ENCODE results near the gene KAT2B. TPM values are rescaled to one million over a fixed set of nuclear protein-coding genes. Genes with fewer than 3 reads are reported as not detected.

The KAT2B gene
- polyA plus RNA-seq, 1 experiment, result 5.5 TPM

- TF ChIP-seq, protein P1, sequence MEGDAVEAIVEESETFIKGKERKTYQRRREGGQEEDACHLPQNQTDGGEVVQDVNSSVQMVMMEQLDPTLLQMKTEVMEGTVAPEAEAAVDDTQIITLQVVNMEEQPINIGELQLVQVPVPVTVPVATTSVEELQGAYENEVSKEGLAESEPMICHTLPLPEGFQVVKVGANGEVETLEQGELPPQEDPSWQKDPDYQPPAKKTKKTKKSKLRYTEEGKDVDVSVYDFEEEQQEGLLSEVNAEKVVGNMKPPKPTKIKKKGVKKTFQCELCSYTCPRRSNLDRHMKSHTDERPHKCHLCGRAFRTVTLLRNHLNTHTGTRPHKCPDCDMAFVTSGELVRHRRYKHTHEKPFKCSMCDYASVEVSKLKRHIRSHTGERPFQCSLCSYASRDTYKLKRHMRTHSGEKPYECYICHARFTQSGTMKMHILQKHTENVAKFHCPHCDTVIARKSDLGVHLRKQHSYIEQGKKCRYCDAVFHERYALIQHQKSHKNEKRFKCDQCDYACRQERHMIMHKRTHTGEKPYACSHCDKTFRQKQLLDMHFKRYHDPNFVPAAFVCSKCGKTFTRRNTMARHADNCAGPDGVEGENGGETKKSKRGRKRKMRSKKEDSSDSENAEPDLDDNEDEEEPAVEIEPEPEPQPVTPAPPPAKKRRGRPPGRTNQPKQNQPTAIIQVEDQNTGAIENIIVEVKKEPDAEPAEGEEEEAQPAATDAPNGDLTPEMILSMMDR (IDR thresholded peaks at IDR 0.05; ENCODE audit: low read depth, low read length), result no peak
- no peak for DNase-seq (ENCODE audit: low read depth, low spot score)
- ChIA-PET CTCF (no interaction called here), POLR2A (no interaction called here)
- Histone ChIP-seq H3K27me3 (ENCODE audit: control insufficient read depth, insufficient read depth, low read length) (no peaks in the 10 kb centered on the region), H3K27ac (ENCODE audit: low read depth, low read length) (no peak overlapping the region), H3K4me3 (ENCODE audit: low read depth, low read length) (no peak overlapping the region), H3K9me3 (ENCODE audit: control insufficient read depth, insufficient read depth, low read length) (no peaks in the 10 kb centered on the region)
These were observed 70.6 kb downstream of the KAT2B start for GRCh38 chr3:20110826-20111225.

- CTCF ChIA-PET, result no interaction called here
These were observed 71.6 kb downstream of the KAT2B start for GRCh38 chr3:20111836-20112235.

DNA sequence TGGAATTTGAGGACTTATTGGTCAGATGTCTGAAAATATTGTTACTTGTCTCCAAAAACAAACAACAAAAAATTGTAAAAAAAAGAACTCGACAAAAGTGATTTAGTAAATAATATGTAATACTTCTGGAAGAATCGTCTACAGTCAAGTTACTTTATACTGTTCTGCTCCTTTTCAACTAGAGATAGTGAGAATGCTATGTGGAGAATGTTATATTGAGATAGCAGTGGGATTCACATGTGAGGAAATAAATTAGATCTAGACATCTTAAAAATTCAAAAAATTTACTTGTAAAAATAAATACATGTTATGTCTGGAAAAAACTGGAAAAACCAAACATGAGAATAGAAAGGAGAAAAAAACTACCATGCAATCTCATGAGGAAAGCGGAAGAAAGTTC, 80.8 kb downstream of the KAT2B start:
- Histone ChIP-seq H3K9me3 (ENCODE audit: control insufficient read depth, insufficient read depth, low read length) (no peaks in the 10 kb centered on the region), H3K27me3 (ENCODE audit: control insufficient read depth, insufficient read depth, low read length) (no peaks in the 10 kb centered on the region), H3K4me3 (ENCODE audit: low read depth, low read length) (no peak overlapping the region), H3K27ac (ENCODE audit: low read depth, low read length) (no peak overlapping the region)
- ChIA-PET POLR2A (no interaction called here), CTCF (no interaction called here)
- TF ChIP-seq, protein P1 (IDR thresholded peaks at IDR 0.05; ENCODE audit: low read depth, low read length), result no peak
- no peak for DNase-seq (ENCODE audit: low read depth, low spot score)

More at GRCh38 chr3:20111836-20112235, 71.6 kb downstream of the KAT2B start:
- DNase-seq (ENCODE audit: low read depth, low spot score), result no peak
- TF ChIP-seq, protein P1 (IDR thresholded peaks at IDR 0.05; ENCODE audit: low read depth, low read length), result no peak
- H3K27me3 ChIP-seq (ENCODE audit: control insufficient read depth, insufficient read depth, low read length), result no peaks in the 10 kb centered on the region
- no peak overlapping the region for H3K4me3 ChIP-seq (ENCODE audit: low read depth, low read length)
- H3K27ac ChIP-seq (ENCODE audit: low read depth, low read length), result no peak overlapping the region
- POLR2A ChIA-PET, result interaction anchor here (0.8 kb wide), 1 partner anchor 34 kb away, joined by 5 read pairs; no protein-coding TSS in a partner anchor
- no peaks in the 10 kb centered on the region for H3K9me3 ChIP-seq (ENCODE audit: control insufficient read depth, insufficient read depth, low read length)

- no peak for DNase-seq (ENCODE audit: low read depth, low spot score)
- H3K4me3 ChIP-seq (ENCODE audit: low read depth, low read length), result no peak overlapping the region
- H3K27ac ChIP-seq (ENCODE audit: low read depth, low read length), result no peak overlapping the region
- POLR2A ChIA-PET, result no interaction called here
- TF ChIP-seq, protein P1 (IDR thresholded peaks at IDR 0.05; ENCODE audit: low read depth, low read length), result no peak
- H3K27me3 ChIP-seq (ENCODE audit: control insufficient read depth, insufficient read depth, low read length), result no peaks in the 10 kb centered on the region
- H3K9me3 ChIP-seq (ENCODE audit: control insufficient read depth, insufficient read depth, low read length), result no peaks in the 10 kb centered on the region
- CTCF ChIA-PET, result no interaction called here
These were observed 82.9 kb downstream of the KAT2B start for GRCh38 chr3:20123131-20123652.

- no peaks in the 10 kb centered on the region for H3K9me3 ChIP-seq (ENCODE audit: control insufficient read depth, insufficient read depth, low read length)
- POLR2A ChIA-PET, result no interaction called here
- DNase-seq (ENCODE audit: low read depth, low spot score), result no peak
- H3K27ac ChIP-seq (ENCODE audit: low read depth, low read length), result no peak overlapping the region
- no peak overlapping the region for H3K4me3 ChIP-seq (ENCODE audit: low read depth, low read length)
- CTCF ChIA-PET, result no interaction called here
- TF ChIP-seq, protein P1 (IDR thresholded peaks at IDR 0.05; ENCODE audit: low read depth, low read length), result no peak
- H3K27me3 ChIP-seq (ENCODE audit: control insufficient read depth, insufficient read depth, low read length), result no peaks in the 10 kb centered on the region
These were observed 85.0 kb downstream of the KAT2B start for GRCh38 chr3:20125289-20125688.
